AG04450 (cell line): ENCODE results near the gene DNMBP. TPM values are rescaled to one million over a fixed set of nuclear protein-coding genes. Genes with fewer than 3 reads are reported as not detected.

Experiments
- CTCF ChIA-PET: fragments of 300-600, 350-600 bp; formaldehyde crosslinking; extraction: SDS; loops from one replicate; lab custom pipeline; 2022; ENCODE audit warnings: antibody characterized with exemption, inconsistent platforms; lab: Charles Lee
- POLR2A ChIA-PET: fragments of 350-600 bp; formaldehyde crosslinking; extraction: SDS; loops from one replicate; lab custom pipeline; 2021; ENCODE audit warnings: antibody characterized with exemption, inconsistent platforms; lab: Yijun Ruan, JAX
- DNase-seq: peaks from one replicate; pipeline ENCODE4 v3.0.0-alpha.2; 2011; ENCODE audit warnings: low read depth, low spot score
- H3K27ac ChIP-seq: one replicate; pipeline ENCODE4 v1.5.1; 2012; ENCODE audit warnings: low read depth, low read length, control low read depth
- H3K27me3 ChIP-seq: one replicate; pipeline ENCODE4 v1.6.0; 2012; ENCODE audit warnings: low read length; ENCODE audit not compliant: control insufficient read depth, insufficient read depth
- H3K4me3 ChIP-seq: 2 replicates; pipeline ENCODE4 v1.5.1; 2011; ENCODE audit warnings: mild to moderate bottlenecking, low read depth, low read length, control low read depth
- H3K9me3 ChIP-seq: 2 replicates; pipeline ENCODE4 v1.5.1; 2012; ENCODE audit warnings: low read length; ENCODE audit not compliant: control insufficient read depth, insufficient read depth
- CTCF ChIP-seq: IDR thresholded peaks from 2 replicates; pipeline ENCODE4 v1.5.1; 2011; ENCODE audit warnings: low read depth, low read length, control low read depth, inconsistent platforms
- polyA plus RNA-seq: library from polyadenylated mRNA; depleted of rRNA; stranded (reverse); fragments of >200 nt; gene quantifications from 2 replicates; pipeline ENCODE4 v1.2.3, GENCODE V29; 2011

The DNMBP gene
- polyA plus RNA-seq, 1 experiment = 18.2 TPM

GRCh38 chr10:100006243-100006886, 3.4 kb downstream of the DNMBP start:
- POLR2A ChIA-PET = interaction anchor here (0.7 to 1.6 kb wide), 10 partner anchors 9 to 274 kb away, joined by 3 to 10 read pairs (median 4); partner anchors contain the start of genes COX15 and CUTC

GRCh38 chr10:100004805-100005510, 4.8 kb downstream of the DNMBP start:
- Histone ChIP-seq H3K27me3 (no peaks in the 10 kb centered on the region), H3K27ac (peak overlapping the region; percentile 41), H3K9me3 (no peaks in the 10 kb centered on the region; the same call in 1 of the 2 replicates), H3K4me3 (peak overlapping the region; percentile 14; the same call in 1 of the 2 replicates)
- TF ChIP-seq CTCF = no peak
- no peak for DNase-seq
- POLR2A ChIA-PET = interaction anchor here (1.3 to 1.6 kb wide), 4 partner anchors 11 to 99 kb away, joined by 4 to 10 read pairs (median 6); no protein-coding TSS in a partner anchor
- CTCF ChIA-PET = interaction anchor here (0.6 to 3.2 kb wide), 4 partner anchors 41 to 159 kb away, joined by 3 to 16 read pairs (median 8); no protein-coding TSS in a partner anchor

More at GRCh38 chr10:100006243-100006886, 3.4 kb downstream of the DNMBP start:
- no peak for TF ChIP-seq CTCF
- Histone ChIP-seq H3K27ac (peak overlapping the region; percentile 68), H3K9me3 (no peaks in the 10 kb centered on the region; the same call in 1 of the 2 replicates), H3K27me3 (no peaks in the 10 kb centered on the region), H3K4me3 (peak overlapping the region; percentile 25; the same call in 1 of the 2 replicates)
- CTCF ChIA-PET = interaction anchor here (2.0 to 3.2 kb wide), 2 partner anchors 40 to 161 kb away, joined by 11 to 16 read pairs; no protein-coding TSS in a partner anchor
- peak; percentile 78 for DNase-seq

- H3K4me3 ChIP-seq = no peak overlapping the region
- POLR2A ChIA-PET = interaction anchor here (0.5 to 0.6 kb wide), 2 partner anchors 13 to 282 kb away, joined by 3 read pairs; no protein-coding TSS in a partner anchor
- no peaks in the 10 kb centered on the region for H3K27me3 ChIP-seq
- CTCF ChIA-PET = interaction anchor here (0.6 to 0.9 kb wide), 2 partner anchors 46 to 155 kb away, joined by 3 read pairs; no protein-coding TSS in a partner anchor
- TF ChIP-seq CTCF = no peak
- H3K9me3 ChIP-seq = no peaks in the 10 kb centered on the region; the same call in 1 of the 2 replicates
- no peak overlapping the region for H3K27ac ChIP-seq
- DNase-seq = no peak
Measured at GRCh38 chr10:100000109-100000644, 9.6 kb downstream of the DNMBP start.

GRCh38 chr10:99999319-100000108, 10.2 kb downstream of the DNMBP start:
- Histone ChIP-seq H3K27me3 (no peaks in the 10 kb centered on the region), H3K4me3 (no peak overlapping the region), H3K9me3 (no peaks in the 10 kb centered on the region; the same call in 1 of the 2 replicates), H3K27ac (no peak overlapping the region)
- no peak for DNase-seq
- CTCF ChIA-PET = interaction anchor here (1.0 to 1.1 kb wide), 2 partner anchors 35 to 154 kb away, joined by 3 to 4 read pairs; no protein-coding TSS in a partner anchor
- TF ChIP-seq CTCF = no peak
- POLR2A ChIA-PET = no interaction called here
